SU-DHL-6 (cell line): ENCODE data around the gene MAB21L4.

ENCODE experiments used
- H2AFZ ChIP-seq: fragments of 200-600 bp; sonication (generic); 2 replicates; pipeline ENCODE4 v1.6.1; 2014; ENCODE audit warnings: low read depth, mild to moderate bottlenecking, moderate library complexity, mixed read lengths, antibody characterized with exemption, low read length; ENCODE audit not compliant: severe bottlenecking
- H3F3A ChIP-seq: fragments of 200-600 bp; shearing (Covaris generic); 2 replicates; pipeline ENCODE4 v1.6.0; 2016; ENCODE audit warnings: antibody characterized with exemption, mild to moderate bottlenecking; ENCODE audit not compliant: insufficient read depth
- H3K27ac ChIP-seq: fragments of 200-600 bp; sonication (generic); 2 replicates; pipeline ENCODE4 v1.5.1; 2016; ENCODE audit warnings: low read depth, mild to moderate bottlenecking, low read length, moderate library complexity, mixed read lengths
- H3K27me3 ChIP-seq: fragments of 200-600 bp; sonication (generic), shearing (Covaris generic); 2 replicates; pipeline ENCODE4 v1.6.0; 2014; ENCODE audit warnings: mild to moderate bottlenecking, low read length
- H3K36me3 ChIP-seq: fragments of 200-600 bp; sonication (generic); 2 replicates; pipeline ENCODE4 v1.6.1; 2014; ENCODE audit warnings: mild to moderate bottlenecking, low read length, mixed read lengths
- H3K4me2 ChIP-seq: fragments of 300-600, 200-600 bp; shearing (Covaris generic), sonication (generic); 2 replicates; pipeline ENCODE4 v1.6.0; 2014; ENCODE audit warnings: low read length, low read depth, mild to moderate bottlenecking; ENCODE audit not compliant: poor library complexity, severe bottlenecking
- H3K4me3 ChIP-seq: fragments of 200-600 bp; sonication (generic); 2 replicates; pipeline ENCODE4 v1.5.1; 2014; ENCODE audit warnings: antibody characterized with exemption, low read length, mild to moderate bottlenecking, mixed read lengths; ENCODE audit not compliant: insufficient read depth, poor library complexity, severe bottlenecking
- H3K79me2 ChIP-seq: fragments of 200-600 bp; sonication (generic); 2 replicates; pipeline ENCODE4 v1.6.1; 2014; ENCODE audit warnings: mild to moderate bottlenecking, low read length, moderate library complexity; ENCODE audit not compliant: insufficient read depth
- H3K9ac ChIP-seq: fragments of 200-600 bp; sonication (generic); 2 replicates; pipeline ENCODE4 v1.7.0; 2014; ENCODE audit warnings: mild to moderate bottlenecking, low read length
- H3K9me2 ChIP-seq: fragments of 200-600 bp; sonication (generic); replicated peaks from 2 replicates; pipeline ENCODE4 v1.6.1; 2014; ENCODE audit warnings: low read length; ENCODE audit not compliant: insufficient read depth
- H3K9me3 ChIP-seq: fragments of 200-600 bp; sonication (generic); 2 replicates; pipeline ENCODE4 v1.6.1; 2014; ENCODE audit warnings: low read length, mixed read lengths; ENCODE audit not compliant: insufficient read depth
- H4K20me1 ChIP-seq: fragments of 200-600 bp; sonication (generic); 2 replicates; pipeline ENCODE4 v1.6.1; 2014; ENCODE audit warnings: low read depth, mild to moderate bottlenecking, antibody characterized with exemption, low read length, moderate library complexity, mixed read lengths
- CTCF ChIP-seq: fragments of 200-600 bp; sonication (generic); IDR thresholded peaks from one replicate; pipeline ENCODE4 v1.5.1; 2017; ENCODE audit warnings: antibody characterized with exemption, mild to moderate bottlenecking, low read length, moderate library complexity; ENCODE audit not compliant: insufficient read depth, poor library complexity, severe bottlenecking
- EZH2phosphoT487 ChIP-seq: fragments of 200-600 bp; sonication (generic), shearing (Covaris generic); conservative IDR thresholded peaks from 2 replicates; pipeline ENCODE4 v1.6.1; 2018; ENCODE audit warnings: mild to moderate bottlenecking, antibody characterized with exemption, low read length, moderate library complexity, mixed read lengths

The MAB21L4 gene

GRCh38 chr2:240932724-240933047 lies 36.7 kb upstream of the MAB21L4 start:
- no peaks in the 10 kb centered on the region for H3F3A ChIP-seq
- H3K9me3 ChIP-seq = no peaks in the 10 kb centered on the region
- no peaks in the 10 kb centered on the region for H3K36me3 ChIP-seq
- no peak overlapping the region for H3K27ac ChIP-seq
- H3K4me2 ChIP-seq = no peak overlapping the region
- no peak overlapping the region for H3K4me3 ChIP-seq
- no peak overlapping the region for H2AFZ ChIP-seq
- no peak overlapping the region for H3K9ac ChIP-seq
- H4K20me1 ChIP-seq = no peaks in the 10 kb centered on the region
- H3K9me2 ChIP-seq = no peaks in the 10 kb centered on the region
- H3K27me3 ChIP-seq = no peaks in the 10 kb centered on the region
- no peaks in the 10 kb centered on the region for H3K79me2 ChIP-seq
- TF ChIP-seq CTCF (no peak), EZH2phosphoT487 (no peak)

GRCh38 chr2:240932001-240932723 lies 36.2 kb upstream of the MAB21L4 start:
- Histone ChIP-seq H4K20me1 (no peaks in the 10 kb centered on the region), H3K4me3 (no peak overlapping the region), H3K27ac (no peak overlapping the region), H3K4me2 (no peak overlapping the region), H3K79me2 (no peaks in the 10 kb centered on the region), H3K36me3 (no peaks in the 10 kb centered on the region), H3K9me3 (no peaks in the 10 kb centered on the region), H3K9me2 (no peaks in the 10 kb centered on the region), H2AFZ (no peak overlapping the region), H3K9ac (no peak overlapping the region), H3F3A (no peaks in the 10 kb centered on the region), H3K27me3 (no peaks in the 10 kb centered on the region)
- no peak for TF ChIP-seq CTCF
- TF ChIP-seq EZH2phosphoT487 = no peak

- Histone ChIP-seq H3K79me2 (no peaks in the 10 kb centered on the region), H3K9me3 (no peaks in the 10 kb centered on the region), H2AFZ (no peak overlapping the region), H3K4me2 (no peak overlapping the region), H3K27ac (no peak overlapping the region), H3K27me3 (no peaks in the 10 kb centered on the region), H3K9me2 (no peaks in the 10 kb centered on the region), H3K4me3 (no peak overlapping the region), H3K9ac (no peak overlapping the region), H3K36me3 (no peaks in the 10 kb centered on the region), H4K20me1 (no peaks in the 10 kb centered on the region), H3F3A (no peaks in the 10 kb centered on the region)
- TF ChIP-seq EZH2phosphoT487 = no peak
- no peak for TF ChIP-seq CTCF
Measured at GRCh38 chr2:240931319-240931949, 35.5 kb upstream of the MAB21L4 start.
